ENCODE measurements around the gene ISG20.

Gene ISG20

GRCh38 chr15:88693191-88693590 is 54.4 kb downstream of the ISG20 start:
- no peak for DNase-seq

DNA sequence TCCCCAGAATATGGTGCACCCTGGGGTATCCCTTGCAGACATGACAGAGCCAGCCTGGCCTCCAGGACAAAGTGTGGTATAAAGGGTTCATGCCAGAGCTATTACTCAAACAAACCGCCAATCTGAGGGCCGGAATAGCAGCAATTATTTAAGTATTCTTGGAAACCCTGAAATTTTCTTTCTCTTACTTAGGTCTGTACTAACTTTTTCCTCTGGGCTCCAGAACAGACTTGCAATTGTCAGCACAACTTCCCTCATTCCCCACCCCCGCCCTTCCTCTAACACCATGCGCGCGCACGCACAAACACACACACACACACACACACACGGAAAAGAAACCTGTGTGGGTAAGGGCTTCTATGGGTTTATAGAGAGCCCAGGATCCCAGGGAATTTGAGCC is 56.3 kb downstream of the ISG20 start:
- no peak for DNase-seq

DNA sequence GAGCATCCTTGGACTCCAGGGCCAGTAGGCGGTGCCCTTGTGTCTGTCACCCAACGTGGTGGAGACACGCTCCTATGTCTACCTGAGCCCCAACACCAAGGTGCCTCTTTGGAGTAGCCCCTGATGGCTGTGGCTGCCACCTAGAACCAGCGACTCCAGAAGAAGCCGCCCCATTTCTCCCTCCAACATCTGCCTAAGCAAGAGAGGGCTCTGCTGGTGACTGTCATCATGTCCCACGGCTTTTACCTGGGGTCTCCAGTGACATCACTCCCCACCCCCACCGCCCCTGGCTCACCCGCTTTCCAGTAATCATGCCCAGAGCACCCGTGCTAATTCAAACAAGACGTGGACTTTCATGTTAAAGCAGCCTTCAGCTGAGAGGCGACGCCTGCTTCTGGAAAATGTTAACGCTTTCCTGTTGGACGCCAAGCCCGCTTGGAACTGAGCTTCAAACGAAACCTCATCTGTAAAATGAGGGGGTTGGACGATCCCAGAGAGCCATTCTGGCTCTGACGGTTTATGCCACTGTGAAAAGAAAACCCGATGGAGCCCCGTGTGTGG is 57.0 kb downstream of the ISG20 start:
- no peak for DNase-seq

DNA sequence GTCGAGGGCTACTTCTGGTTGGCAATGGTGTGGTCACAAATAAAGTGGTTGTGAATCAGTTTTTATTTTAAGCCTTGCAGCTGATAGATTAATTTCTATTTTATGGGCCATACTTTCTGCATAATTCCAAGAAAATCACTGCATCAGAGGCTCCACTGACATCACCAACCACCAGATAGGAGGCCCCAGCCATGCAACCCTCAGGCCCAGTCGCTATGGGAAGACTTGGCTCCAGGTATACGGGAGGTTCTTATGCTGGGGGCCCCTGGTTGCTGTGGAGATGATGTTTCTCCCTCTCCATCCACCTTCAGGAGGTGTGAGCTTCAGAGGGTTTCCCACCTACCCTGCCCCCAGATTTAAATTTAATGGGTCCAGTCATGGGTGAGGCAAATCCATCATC is 57.4 kb downstream of the ISG20 start:
- DNase-seq = no peak

DNA sequence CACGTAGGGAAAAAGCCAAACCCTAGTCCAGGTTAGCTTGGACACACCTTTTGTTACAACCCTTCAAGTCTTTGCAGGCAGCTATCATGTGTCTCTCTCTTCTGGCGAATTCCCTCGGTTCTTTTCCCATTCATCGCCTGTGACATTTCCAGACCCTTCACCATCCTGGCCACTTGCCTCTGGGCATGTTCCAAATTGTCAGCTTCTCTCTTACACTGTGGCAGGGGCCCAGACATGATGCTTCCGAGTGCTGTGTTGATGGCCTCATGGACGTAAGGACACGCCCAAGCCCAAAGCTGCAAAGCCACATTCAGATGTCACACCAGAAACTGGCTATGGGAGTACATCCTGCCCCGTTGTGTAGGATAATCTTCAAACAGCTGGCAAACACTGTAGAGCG is 58.5 kb downstream of the ISG20 start:
- DNase-seq = no peak

DNA sequence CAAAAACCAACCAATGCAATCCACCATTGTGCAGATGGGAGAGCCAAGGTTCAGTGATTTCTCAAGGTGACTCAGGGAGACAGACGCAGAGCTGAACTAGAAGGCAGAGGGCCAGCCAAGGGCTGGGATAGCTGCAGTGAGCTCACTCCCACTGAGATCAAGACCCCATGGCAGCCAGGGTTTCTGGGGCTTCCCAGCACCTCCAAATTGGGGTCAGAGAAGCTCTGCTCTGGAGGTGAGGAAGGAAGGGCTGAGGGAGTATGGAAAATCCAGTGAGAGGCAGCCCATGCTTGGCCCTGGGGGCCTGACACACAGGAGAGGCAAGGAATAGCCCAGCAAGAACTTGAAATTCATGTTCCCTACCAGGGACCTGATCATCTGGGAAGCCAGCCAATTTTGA is 61.0 kb downstream of the ISG20 start:
- no peak for DNase-seq

DNA sequence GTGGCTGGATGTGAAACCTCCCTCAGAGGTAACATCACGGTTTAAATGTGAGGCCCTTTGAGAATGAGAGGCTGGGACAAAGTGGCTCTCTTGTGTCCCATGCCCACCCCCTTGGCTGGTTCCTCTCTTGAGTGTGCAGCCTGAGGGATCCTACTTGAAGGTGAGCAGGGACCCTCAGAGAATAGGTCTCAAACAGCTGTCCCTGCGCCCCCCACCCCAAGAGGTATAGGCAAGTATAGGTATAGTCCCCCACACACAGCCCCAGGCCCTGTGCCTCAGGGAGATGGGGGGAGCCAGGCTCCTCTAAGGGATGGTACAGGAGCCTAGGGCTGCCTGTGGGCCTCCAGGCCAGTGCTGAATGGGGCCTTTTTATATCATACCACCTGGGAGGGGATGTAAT is 61.9 kb downstream of the ISG20 start:
- DNase-seq = no peak

DNA sequence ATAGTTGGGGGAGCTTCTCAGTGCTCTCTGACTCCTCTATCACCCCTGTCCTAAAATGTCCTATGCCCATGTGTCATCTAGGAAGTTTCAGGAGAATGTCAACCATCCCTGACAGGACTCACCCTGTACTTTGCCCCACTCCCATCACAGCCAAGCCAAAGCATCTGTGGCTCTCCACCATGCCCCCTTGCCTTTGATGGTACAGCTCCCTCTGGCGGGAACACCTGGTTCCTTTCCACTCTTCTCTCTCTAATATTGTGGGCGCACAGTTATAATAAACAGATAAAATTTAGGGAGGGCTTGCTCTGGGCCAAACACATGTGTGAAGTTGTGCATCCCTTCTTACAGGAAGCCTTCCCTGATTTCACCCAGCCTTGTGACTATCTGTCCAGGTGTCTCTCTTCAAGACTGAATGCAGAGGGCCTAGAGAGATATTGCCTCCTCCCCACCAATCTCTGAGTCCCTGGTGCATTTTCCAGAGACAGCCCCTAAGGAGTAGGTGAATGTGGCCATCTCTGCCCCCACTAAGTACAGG is 62.8 kb downstream of the ISG20 start:
- DNase-seq = peak; percentile 21

DNA sequence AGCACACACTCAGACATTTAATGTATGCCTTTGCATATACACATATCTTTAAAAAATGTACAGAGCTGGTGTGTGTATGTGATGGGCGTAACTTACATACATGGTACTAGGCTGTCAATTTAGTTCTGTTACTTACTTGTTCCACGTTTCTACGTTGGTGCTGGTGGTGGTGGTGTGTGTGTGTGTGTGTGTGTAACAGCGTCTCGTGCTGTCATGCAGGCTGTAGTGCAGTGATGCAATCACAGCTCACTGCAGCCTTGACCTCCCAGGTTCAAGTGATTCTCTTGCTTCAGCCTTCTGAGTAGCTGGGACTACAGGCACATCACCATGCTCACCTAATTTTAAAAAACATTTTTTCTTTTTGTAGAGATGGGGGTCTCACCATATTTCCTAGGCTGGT is 64.2 kb downstream of the ISG20 start:
- no peak for DNase-seq

GRCh38 chr15:88703533-88703932 is 64.7 kb downstream of the ISG20 start:
- no peak for DNase-seq

GRCh38 chr15:88704791-88705768 is 66.3 kb downstream of the ISG20 start:
- no peak for DNase-seq

DNA sequence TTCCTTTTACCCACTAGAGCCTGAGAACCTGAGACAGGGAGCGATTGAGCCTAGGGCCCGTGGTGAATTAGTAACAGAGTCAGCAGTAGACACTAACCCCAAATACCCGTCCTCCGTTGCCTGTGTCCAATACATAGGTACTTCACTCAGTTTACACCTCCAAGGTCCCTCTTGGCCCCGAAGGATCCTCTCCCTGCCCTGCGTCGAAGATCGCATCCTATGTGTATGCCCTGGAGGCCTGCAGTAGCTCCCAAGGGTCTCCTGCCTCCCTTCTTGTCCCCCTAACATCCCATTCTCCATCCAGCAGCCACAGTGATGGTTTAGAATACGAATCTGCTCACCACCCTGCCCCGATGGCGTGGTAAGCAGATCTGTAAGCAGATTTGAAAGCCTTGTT is 67.0 kb downstream of the ISG20 start:
- no peak for DNase-seq
